Neural progenitor cell (in vitro differentiated cells): ENCODE data around the gene TMEM106A. TPM values are rescaled to one million over a fixed set of nuclear protein-coding genes. Genes with fewer than 3 reads are reported as not detected.
"Not testable (repeated sequence)": the region's sequence is repeated elsewhere in the genome, so short reads cannot be mapped to it uniquely, and the experiment has no call there.

Experiments used
- DNase-seq: peaks from one replicate; pipeline ENCODE4 v3.0.0-alpha.2; 2016; ENCODE audit warnings: low spot score
- H2AFZ ChIP-seq: fragments of 200-600 bp; sonication (generic); replicated peaks from 2 replicates; pipeline ENCODE4 v1.6.1; 2016; ENCODE audit warnings: antibody characterized with exemption
- H3F3A ChIP-seq: fragments of 200-600 bp; sonication (generic); 2 replicates; pipeline ENCODE4 v1.6.1; 2016; ENCODE audit warnings: antibody characterized with exemption, low read depth
- H3K27ac ChIP-seq: fragments of 200-600 bp; sonication (generic); 2 replicates; pipeline ENCODE4 v1.5.1; 2016; ENCODE audit warnings: mild to moderate bottlenecking
- H3K27me3 ChIP-seq: fragments of 200-600 bp; sonication (generic); 2 replicates; pipeline ENCODE4 v1.6.1; 2016; ENCODE audit warnings: mild to moderate bottlenecking, moderate library complexity
- H3K36me3 ChIP-seq: fragments of 200-600 bp; sonication (generic); 2 replicates; pipeline ENCODE4 v1.5.1; 2016
- H3K4me1 ChIP-seq: fragments of 200-600 bp; sonication (generic); 2 replicates; pipeline ENCODE4 v1.6.1; 2016; ENCODE audit warnings: mixed run types
- H3K4me2 ChIP-seq: fragments of 200-600 bp; sonication (generic); 2 replicates; pipeline ENCODE4 v1.6.1; 2016
- H3K4me3 ChIP-seq: fragments of 200-600 bp; sonication (generic); 2 replicates; pipeline ENCODE4 v1.5.1; 2016
- H3K79me2 ChIP-seq: fragments of 200-600 bp; sonication (generic); 2 replicates; pipeline ENCODE4 v1.6.1; 2016; ENCODE audit warnings: low read depth
- H3K9ac ChIP-seq: fragments of 200-600 bp; sonication (generic); 2 replicates; pipeline ENCODE4 v1.6.1; 2016
- H3K9me3 ChIP-seq: fragments of 200-600 bp; sonication (generic); 2 replicates; pipeline ENCODE4 v1.5.1; 2016; ENCODE audit warnings: low read depth
- H4K20me1 ChIP-seq: fragments of 200-600 bp; sonication (generic); 2 replicates; pipeline ENCODE4 v1.6.1; 2016; ENCODE audit warnings: low read depth
- H3K27ac Mint-ChIP-seq: 3 replicates; pipeline ENCODE4 v1.8.0; 2021; ENCODE audit warnings: mixed read lengths
- H3K27me3 Mint-ChIP-seq: 2 replicates; pipeline ENCODE4 v1.8.0; 2022; ENCODE audit warnings: low read depth, mild to moderate bottlenecking, inconsistent platforms, moderate library complexity, mixed read lengths; ENCODE audit not compliant: insufficient read depth
- H3K36me3 Mint-ChIP-seq: 3 replicates; pipeline ENCODE4 v1.8.0; 2021; ENCODE audit warnings: mixed read lengths
- H3K4me1 Mint-ChIP-seq: 3 replicates; pipeline ENCODE4 v1.8.0; 2021; ENCODE audit warnings: mixed read lengths
- H3K4me3 Mint-ChIP-seq: 3 replicates; pipeline ENCODE4 v1.8.0; 2021; ENCODE audit warnings: mild to moderate bottlenecking, moderate library complexity, mixed read lengths
- H3K9me3 Mint-ChIP-seq: 3 replicates; pipeline ENCODE4 v1.8.0; 2020; ENCODE audit warnings: mixed read lengths
- CTCF ChIP-seq: fragments of 200-600 bp; sonication (generic); IDR thresholded peaks from 2 replicates; pipeline ENCODE4 v1.5.1; 2017; ENCODE audit warnings: antibody characterized with exemption, mild to moderate bottlenecking
- EZH2 ChIP-seq: fragments of 200-600 bp; sonication (generic); IDR thresholded peaks from 2 replicates; pipeline ENCODE4 v1.6.1; 2017; ENCODE audit warnings: antibody characterized with exemption, mild to moderate bottlenecking, moderate library complexity
- EZH2phosphoT487 ChIP-seq: fragments of 200-600 bp; sonication (generic); IDR thresholded peaks from 2 replicates; pipeline ENCODE4 v1.6.1; 2017; ENCODE audit warnings: antibody characterized with exemption
- total RNA-seq: library from RNA; depleted of rRNA; stranded (reverse); fragments of >200 nt; gene quantifications from 2 replicates; pipeline ENCODE4 v1.2.3, GENCODE V29; 2015; ENCODE audit warnings: low replicate concordance

Gene TMEM106A
- total RNA-seq, 1 donor from 2014 or later = 1.7 TPM

- Histone ChIP-seq H3K4me1 (no peaks in the 10 kb centered on the region), H4K20me1 (no peaks in the 10 kb centered on the region)
These were observed 8.9 kb downstream of the TMEM106A start for GRCh38 chr17:43220511-43221125.

GRCh38 chr17:43224146-43224705 is 12.6 kb downstream of the TMEM106A start:
- no peaks in the 10 kb centered on the region for H3K4me1 ChIP-seq
- Mint-ChIP-seq H3K4me3 (no peak overlapping the region), H3K36me3 (no peaks in the 10 kb centered on the region), H3K4me1 (peaks cover 2% of the 10 kb centered on the region), H3K9me3 (no peaks in the 10 kb centered on the region), H3K27ac (no peak overlapping the region), H3K27me3 (peaks cover 3% of the 10 kb centered on the region)
- no peak overlapping the region for H3K4me2 ChIP-seq
- DNase-seq = no peak
- no peaks in the 10 kb centered on the region for H3K36me3 ChIP-seq
- H3K79me2 ChIP-seq = no peaks in the 10 kb centered on the region
- no peaks in the 10 kb centered on the region for H3F3A ChIP-seq
- H3K27me3 ChIP-seq = no peaks in the 10 kb centered on the region
- no peaks in the 10 kb centered on the region for H3K9me3 ChIP-seq
- H3K4me3 ChIP-seq = no peak overlapping the region
- H3K9ac ChIP-seq = no peak overlapping the region
- no peak overlapping the region for H2AFZ ChIP-seq
- no peaks in the 10 kb centered on the region for H4K20me1 ChIP-seq
- TF ChIP-seq EZH2phosphoT487 = no peak
- no peak for TF ChIP-seq CTCF
- no peak for TF ChIP-seq EZH2
- no peak overlapping the region for H3K27ac ChIP-seq

More at GRCh38 chr17:43220511-43221125, 8.9 kb downstream of the TMEM106A start:
- Histone ChIP-seq H3K27ac (no peak overlapping the region), H3K79me2 (no peaks in the 10 kb centered on the region), H2AFZ (no peak overlapping the region), H3K4me2 (no peak overlapping the region), H3K27me3 (no peaks in the 10 kb centered on the region), H3K4me3 (no peak overlapping the region), H3F3A (no peaks in the 10 kb centered on the region), H3K36me3 (no peaks in the 10 kb centered on the region), H3K9me3 (no peaks in the 10 kb centered on the region), H3K9ac (no peak overlapping the region)
- no peaks in the 10 kb centered on the region for H3K36me3 Mint-ChIP-seq
- no peak for TF ChIP-seq EZH2
- TF ChIP-seq EZH2phosphoT487 = no peak
- no peak for TF ChIP-seq CTCF
- no peak overlapping the region for H3K27ac Mint-ChIP-seq
- H3K4me1 Mint-ChIP-seq = peaks cover 2% of the 10 kb centered on the region
- H3K27me3 Mint-ChIP-seq = peaks cover 3% of the 10 kb centered on the region
- peak; percentile 10 for DNase-seq
- H3K9me3 Mint-ChIP-seq = no peaks in the 10 kb centered on the region
- H3K4me3 Mint-ChIP-seq = no peak overlapping the region

GRCh38 chr17:43226393-43226792 is 14.7 kb downstream of the TMEM106A start:
- H3K27me3 Mint-ChIP-seq = peaks cover 3% of the 10 kb centered on the region
- Histone ChIP-seq H3K9ac (no peak overlapping the region), H3K4me1 (no peaks in the 10 kb centered on the region), H3F3A (no peaks in the 10 kb centered on the region), H2AFZ (no peak overlapping the region), H3K4me3 (no peak overlapping the region), H3K9me3 (no peaks in the 10 kb centered on the region), H4K20me1 (no peaks in the 10 kb centered on the region), H3K27me3 (no peaks in the 10 kb centered on the region), H3K4me2 (no peak overlapping the region), H3K27ac (no peak overlapping the region), H3K36me3 (no peaks in the 10 kb centered on the region), H3K79me2 (no peaks in the 10 kb centered on the region)
- H3K9me3 Mint-ChIP-seq = no peaks in the 10 kb centered on the region
- no peaks in the 10 kb centered on the region for H3K36me3 Mint-ChIP-seq
- TF ChIP-seq EZH2phosphoT487 (no peak), EZH2 (no peak), CTCF (no peak)
- H3K4me3 Mint-ChIP-seq = no peak overlapping the region
- H3K27ac Mint-ChIP-seq = no peak overlapping the region
- no peak for DNase-seq
- H3K4me1 Mint-ChIP-seq = peaks cover 2% of the 10 kb centered on the region

- H3K9me3 ChIP-seq, H3K27ac ChIP-seq, DNase-seq, H3K9ac ChIP-seq, H3K4me1 ChIP-seq, H3F3A ChIP-seq, H3K27me3 ChIP-seq, H2AFZ ChIP-seq, H3K9me3 Mint-ChIP-seq, H3K4me3 Mint-ChIP-seq, H3K79me2 ChIP-seq, H3K36me3 Mint-ChIP-seq, H3K4me1 Mint-ChIP-seq, H4K20me1 ChIP-seq, H3K4me2 ChIP-seq, H3K27me3 Mint-ChIP-seq, H3K36me3 ChIP-seq, H3K27ac Mint-ChIP-seq, H3K4me3 ChIP-seq: not testable (repeated sequence)
These were observed 16.5 kb downstream of the TMEM106A start, which contains the start of gene CCDC200 for GRCh38 chr17:43228020-43228782. Gene CCDC200 (minus strand): TSS chr17:43228623. CDS start chr17:43228554, 69 bp downstream.

GRCh38 chr17:43231205-43232020 is 19.7 kb downstream of the TMEM106A start:
- not testable (repeated sequence) for H3K79me2 ChIP-seq, H3K36me3 ChIP-seq, H3K36me3 Mint-ChIP-seq, H3F3A ChIP-seq, H2AFZ ChIP-seq, H3K27me3 ChIP-seq, H4K20me1 ChIP-seq, H3K9ac ChIP-seq, H3K9me3 Mint-ChIP-seq, H3K4me3 ChIP-seq, H3K4me1 Mint-ChIP-seq, H3K27ac ChIP-seq, H3K9me3 ChIP-seq, H3K4me3 Mint-ChIP-seq, H3K27ac Mint-ChIP-seq, H3K4me1 ChIP-seq, DNase-seq, H3K27me3 Mint-ChIP-seq
- peak overlapping the region; percentile 0 for H3K4me2 ChIP-seq
